ENCODE data around the gene MBNL1.
"Not testable (repeated sequence)": the region's sequence is repeated elsewhere in the genome, so short reads cannot be mapped to it uniquely, and the experiment has no call there.

MBNL1 gene

GRCh38 chr3:152334761-152335160 lies 66.0 kb downstream of the MBNL1 start:
- ChIA-PET POLR2A (no interaction called here), CTCF (interaction anchor here (1.4 to 1.6 kb wide), 2 partner anchors 16 to 17 kb away, joined by 3 to 4 read pairs; no protein-coding TSS in a partner anchor)
- no peak for TF ChIP-seq CTCF (IDR thresholded peaks at IDR 0.05; ENCODE audit: control extremely low read depth, extremely low read depth, low read depth, missing control alignments)
- DNase-seq (ENCODE audit: extremely low spot score), result no peak

- no peak for DNase-seq (ENCODE audit: extremely low spot score)
- CTCF ChIA-PET, result no interaction called here
- POLR2A ChIA-PET, result no interaction called here
- TF ChIP-seq CTCF (IDR thresholded peaks at IDR 0.05; ENCODE audit: control extremely low read depth, extremely low read depth, low read depth, missing control alignments), result no peak
Observed at GRCh38 chr3:152335273-152335672, 66.5 kb downstream of the MBNL1 start.

- not testable (repeated sequence) for DNase-seq (ENCODE audit: extremely low spot score)
- CTCF ChIA-PET, result interaction anchor here (1.5 to 1.7 kb wide), 3 partner anchors 8 to 36 kb away, joined by 3 to 5 read pairs (median 4); no protein-coding TSS in a partner anchor
- POLR2A ChIA-PET, result interaction anchor here (0.7 kb wide), 1 partner anchor 63 kb away, joined by 3 read pairs; no protein-coding TSS in a partner anchor
Observed at GRCh38 chr3:152337337-152337736, 68.6 kb downstream of the MBNL1 start.

GRCh38 chr3:152338159-152338720 lies 69.5 kb downstream of the MBNL1 start:
- no peak for DNase-seq (ENCODE audit: extremely low spot score)
- no peak for TF ChIP-seq CTCF (IDR thresholded peaks at IDR 0.05; ENCODE audit: control extremely low read depth, extremely low read depth, low read depth, missing control alignments)
- CTCF ChIA-PET, result no interaction called here
- POLR2A ChIA-PET, result no interaction called here

GRCh38 chr3:152339881-152340505 lies 71.3 kb downstream of the MBNL1 start:
- no peak for DNase-seq (ENCODE audit: extremely low spot score)
- CTCF ChIA-PET, result interaction anchor here (0.9 to 1.2 kb wide), 2 partner anchors 11 to 13 kb away, joined by 3 to 4 read pairs; no protein-coding TSS in a partner anchor
- no peak for TF ChIP-seq CTCF (IDR thresholded peaks at IDR 0.05; ENCODE audit: control extremely low read depth, extremely low read depth, low read depth, missing control alignments)
- POLR2A ChIA-PET, result no interaction called here

GRCh38 chr3:152345233-152345632 lies 76.5 kb downstream of the MBNL1 start:
- POLR2A ChIA-PET, result no interaction called here
- TF ChIP-seq CTCF (IDR thresholded peaks at IDR 0.05; ENCODE audit: control extremely low read depth, extremely low read depth, low read depth, missing control alignments), result no peak
- DNase-seq (ENCODE audit: extremely low spot score), result no peak
- CTCF ChIA-PET, result interaction anchor here (0.8 to 1.6 kb wide), 6 partner anchors 8 to 127 kb away, joined by 3 to 6 read pairs (median 3); no protein-coding TSS in a partner anchor

- no peak for TF ChIP-seq CTCF (IDR thresholded peaks at IDR 0.05; ENCODE audit: control extremely low read depth, extremely low read depth, low read depth, missing control alignments)
- POLR2A ChIA-PET, result no interaction called here
- CTCF ChIA-PET, result interaction anchor here (0.8 to 1.6 kb wide), 5 partner anchors 9 to 64 kb away, joined by 3 to 6 read pairs (median 4); no protein-coding TSS in a partner anchor
- DNase-seq (ENCODE audit: extremely low spot score), result no peak
Observed at GRCh38 chr3:152346058-152346457, 77.3 kb downstream of the MBNL1 start.
